Gastrocnemius medialis (tissue), 4 donors: ENCODE data around the gene GRK6.

Source experiments
- CTCF ChIP-seq, 5 experiments: fragments of 450-650 bp in 3 of 5; fragments of 200-600 bp in 2 of 5; sonication (generic) in 2 of 5; IDR thresholded peaks in 4 of 5; conservative IDR thresholded peaks in 1 of 5; 1 replicate in 4 of 5; 2 replicates in 1 of 5; pipeline ENCODE4 v1.5.1; 2016 to 2019; ENCODE audit warnings: antibody characterized with exemption in 5 of 5, mild to moderate bottlenecking in 3 of 5, moderate library complexity in 3 of 5
- POLR2A ChIP-seq, 2 donors: fragments of 450-650 bp; IDR thresholded peaks; one replicate each; pipeline ENCODE4 v1.6.1; 2017; ENCODE audit warnings: antibody characterized with exemption in 2 of 2, mild to moderate bottlenecking in 2 of 2, moderate library complexity in 2 of 2

GRCh38 chr5:177390363-177391300 is 35.8 kb upstream of the GRK6 start:
- peak; percentile 91 to 99 (median 95) for TF ChIP-seq CTCF (IDR thresholded peaks at IDR 0.05 in 4 of 5, conservative IDR thresholded peaks at IDR 0.05 in 1 of 5)
- TF ChIP-seq POLR2A (IDR thresholded peaks at IDR 0.05) = no peak
